ENCODE data around the gene ELMO1.

- TF ChIP-seq CTCF (IDR thresholded peaks at IDR 0.05 in 8 of 11, conservative IDR thresholded peaks at IDR 0.05 in 3 of 11) (no peak), POLR2A (IDR thresholded peaks at IDR 0.05) (no peak), POLR2AphosphoS5 (IDR thresholded peaks at IDR 0.05) (no peak)
Measured at GRCh38 chr7:37249240-37249639, 199.4 kb downstream of the ELMO1 start.

Measured in spleen (tissue), 7 donors.